Measurements from ENCODE around the gene CREB5. TPM values are rescaled to one million over a fixed set of nuclear protein-coding genes. Genes with fewer than 3 reads are reported as not detected.

CREB5 gene
- total RNA-seq, 1 experiment from 2014 or later = 19.2 TPM

DNA sequence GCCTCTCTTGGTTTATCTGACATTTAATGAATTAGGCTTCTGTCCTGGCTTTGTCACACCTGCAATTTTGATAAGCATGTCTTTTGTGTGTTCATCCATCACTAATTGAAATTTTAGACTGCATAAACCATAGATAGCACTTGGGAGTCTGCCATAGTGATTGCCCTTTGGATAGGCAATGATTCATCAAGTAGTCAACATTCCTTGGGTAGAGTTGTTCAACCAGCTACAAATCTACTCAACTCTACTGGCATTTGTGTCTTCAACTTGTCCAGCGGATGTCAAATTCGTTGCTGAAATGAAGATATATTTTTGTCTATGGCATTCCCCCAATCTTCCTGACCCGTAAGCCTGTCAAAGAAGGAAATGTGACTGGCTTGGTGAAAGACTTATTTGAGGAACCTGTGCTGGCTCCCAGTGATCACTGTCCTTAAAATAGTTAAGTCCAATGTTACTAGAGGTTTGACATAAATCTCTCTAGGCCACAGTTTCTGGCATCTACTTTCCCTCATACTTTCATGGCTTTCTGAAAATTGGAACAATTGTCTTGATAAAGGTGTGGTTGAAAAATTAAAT lies 33.7 kb upstream of the CREB5 start:
- CTCF ChIA-PET = interaction anchor here (0.6 kb wide), 2 partner anchors 16 to 375 kb away, joined by 3 to 6 read pairs; no protein-coding TSS in a partner anchor
- H3K9me3 Mint-ChIP-seq (ENCODE audit: low read depth, unreplicated experiment) = no peaks in the 10 kb centered on the region
- no peak for DNase-seq
- no peaks in the 10 kb centered on the region for H3K36me3 Mint-ChIP-seq (ENCODE audit: insufficient read depth, unreplicated experiment)
- H3K27me3 Mint-ChIP-seq (ENCODE audit: unreplicated experiment) = no peaks in the 10 kb centered on the region
- intact Hi-C loops (cut with micrococcal nuclease; ENCODE audit: unreplicated experiment) = no loop called here
- BruUV-seq (replicated peaks) = no TSS peak
- H3K4me1 Mint-ChIP-seq (ENCODE audit: low read depth, unreplicated experiment) = peaks cover 9% of the 10 kb centered on the region
- no peak overlapping the region for H3K4me3 Mint-ChIP-seq (ENCODE audit: low read depth, unreplicated experiment)
- TF ChIP-seq, protein P1, sequence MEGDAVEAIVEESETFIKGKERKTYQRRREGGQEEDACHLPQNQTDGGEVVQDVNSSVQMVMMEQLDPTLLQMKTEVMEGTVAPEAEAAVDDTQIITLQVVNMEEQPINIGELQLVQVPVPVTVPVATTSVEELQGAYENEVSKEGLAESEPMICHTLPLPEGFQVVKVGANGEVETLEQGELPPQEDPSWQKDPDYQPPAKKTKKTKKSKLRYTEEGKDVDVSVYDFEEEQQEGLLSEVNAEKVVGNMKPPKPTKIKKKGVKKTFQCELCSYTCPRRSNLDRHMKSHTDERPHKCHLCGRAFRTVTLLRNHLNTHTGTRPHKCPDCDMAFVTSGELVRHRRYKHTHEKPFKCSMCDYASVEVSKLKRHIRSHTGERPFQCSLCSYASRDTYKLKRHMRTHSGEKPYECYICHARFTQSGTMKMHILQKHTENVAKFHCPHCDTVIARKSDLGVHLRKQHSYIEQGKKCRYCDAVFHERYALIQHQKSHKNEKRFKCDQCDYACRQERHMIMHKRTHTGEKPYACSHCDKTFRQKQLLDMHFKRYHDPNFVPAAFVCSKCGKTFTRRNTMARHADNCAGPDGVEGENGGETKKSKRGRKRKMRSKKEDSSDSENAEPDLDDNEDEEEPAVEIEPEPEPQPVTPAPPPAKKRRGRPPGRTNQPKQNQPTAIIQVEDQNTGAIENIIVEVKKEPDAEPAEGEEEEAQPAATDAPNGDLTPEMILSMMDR (IDR thresholded peaks at IDR 0.05; ENCODE audit: unreplicated experiment) = no peak
- H3K27ac Mint-ChIP-seq (ENCODE audit: unreplicated experiment) = no peak overlapping the region

DNA sequence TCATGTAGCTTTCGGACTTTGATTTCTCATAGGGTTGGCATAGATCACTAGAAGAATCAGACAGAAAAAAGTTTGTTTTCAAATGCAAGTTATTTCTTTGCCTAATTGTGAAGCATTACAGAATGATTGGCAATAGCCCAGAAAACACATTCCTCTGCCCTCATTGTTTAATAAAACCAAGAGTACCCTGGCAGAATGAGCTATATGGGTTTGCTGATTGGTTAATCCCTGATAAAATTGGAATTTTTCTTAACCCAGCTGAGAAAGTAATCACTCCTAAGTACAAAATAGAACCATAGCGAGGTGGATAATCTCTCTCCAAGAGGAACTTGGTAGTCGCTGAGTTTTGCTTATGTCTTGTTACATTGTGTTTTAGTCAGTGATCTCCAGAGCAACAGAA lies 30.9 kb upstream of the CREB5 start:
- intact Hi-C loops (cut with micrococcal nuclease; ENCODE audit: unreplicated experiment) = no loop called here
- CTCF ChIA-PET = interaction anchor here (0.7 kb wide), 1 partner anchor 402 kb away, joined by 4 read pairs; no protein-coding TSS in a partner anchor
- H3K36me3 Mint-ChIP-seq (ENCODE audit: insufficient read depth, unreplicated experiment) = no peaks in the 10 kb centered on the region
- no peaks in the 10 kb centered on the region for H3K27me3 Mint-ChIP-seq (ENCODE audit: unreplicated experiment)
- DNase-seq = no peak
- BruUV-seq (replicated peaks) = no TSS peak
- TF ChIP-seq, protein P1 (IDR thresholded peaks at IDR 0.05; ENCODE audit: unreplicated experiment) = no peak
- H3K27ac Mint-ChIP-seq (ENCODE audit: unreplicated experiment) = no peak overlapping the region
- no peak overlapping the region for H3K4me3 Mint-ChIP-seq (ENCODE audit: low read depth, unreplicated experiment)
- peaks cover 9% of the 10 kb centered on the region for H3K4me1 Mint-ChIP-seq (ENCODE audit: low read depth, unreplicated experiment)
- no peaks in the 10 kb centered on the region for H3K9me3 Mint-ChIP-seq (ENCODE audit: low read depth, unreplicated experiment)

DNA sequence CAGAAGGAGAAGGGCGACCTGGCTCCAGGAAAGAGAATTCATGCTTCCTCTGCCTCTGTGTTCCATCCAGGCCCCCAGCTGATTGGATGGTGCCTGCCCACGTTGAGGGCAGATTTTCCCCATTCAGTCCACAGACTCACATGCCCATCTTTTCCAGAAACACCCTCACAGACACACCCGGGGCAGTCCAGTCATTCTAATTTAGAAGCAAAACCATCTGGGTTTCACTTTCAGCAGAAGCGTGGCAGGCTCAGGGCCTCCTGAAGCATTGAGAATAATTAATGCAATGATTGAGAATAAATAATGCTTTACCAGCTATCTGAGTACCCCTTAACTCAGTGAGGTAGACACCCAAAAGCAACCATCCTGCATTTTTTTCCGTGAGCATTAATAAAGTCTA lies 30.2 kb upstream of the CREB5 start:
- H3K36me3 Mint-ChIP-seq (ENCODE audit: insufficient read depth, unreplicated experiment) = no peaks in the 10 kb centered on the region
- H3K9me3 Mint-ChIP-seq (ENCODE audit: low read depth, unreplicated experiment) = no peaks in the 10 kb centered on the region
- no peak overlapping the region for H3K27ac Mint-ChIP-seq (ENCODE audit: unreplicated experiment)
- no TSS peak for BruUV-seq (replicated peaks)
- no peaks in the 10 kb centered on the region for H3K27me3 Mint-ChIP-seq (ENCODE audit: unreplicated experiment)
- H3K4me3 Mint-ChIP-seq (ENCODE audit: low read depth, unreplicated experiment) = no peak overlapping the region
- TF ChIP-seq, protein P1 (IDR thresholded peaks at IDR 0.05; ENCODE audit: unreplicated experiment) = no peak
- peaks cover 9% of the 10 kb centered on the region for H3K4me1 Mint-ChIP-seq (ENCODE audit: low read depth, unreplicated experiment)
- CTCF ChIA-PET = no interaction called here
- intact Hi-C loops (cut with micrococcal nuclease; ENCODE audit: unreplicated experiment) = no loop called here
- DNase-seq = no peak

DNA sequence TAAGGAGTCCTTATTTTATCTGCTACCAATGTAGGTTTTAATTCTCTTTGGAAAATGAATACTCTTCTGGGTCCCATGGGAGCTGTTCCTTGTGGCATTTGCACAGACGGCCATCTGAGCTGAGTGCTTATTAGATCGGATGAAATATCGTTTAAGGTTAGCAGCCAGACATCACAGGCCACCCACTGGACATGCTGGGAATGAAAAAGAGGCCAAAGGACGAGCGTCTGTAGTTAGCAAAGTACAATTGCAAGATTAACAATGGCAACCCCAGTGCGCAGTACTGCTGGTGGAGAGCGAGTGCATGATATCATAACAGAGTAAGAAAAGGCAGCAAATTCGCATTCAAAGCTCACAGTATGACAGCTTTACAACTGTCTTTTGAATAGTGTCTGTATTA lies 28.3 kb upstream of the CREB5 start:
- TF ChIP-seq, protein P1 (IDR thresholded peaks at IDR 0.05; ENCODE audit: unreplicated experiment) = no peak
- CTCF ChIA-PET = no interaction called here
- no peaks in the 10 kb centered on the region for H3K9me3 Mint-ChIP-seq (ENCODE audit: low read depth, unreplicated experiment)
- BruUV-seq (replicated peaks) = no TSS peak
- no peaks in the 10 kb centered on the region for H3K27me3 Mint-ChIP-seq (ENCODE audit: unreplicated experiment)
- H3K4me3 Mint-ChIP-seq (ENCODE audit: low read depth, unreplicated experiment) = no peak overlapping the region
- DNase-seq = no peak
- intact Hi-C loops (cut with micrococcal nuclease; ENCODE audit: unreplicated experiment) = loop anchor here (1.0 kb wide), 1 partner anchor 87 kb away; no protein-coding TSS in a partner anchor
- no peaks in the 10 kb centered on the region for H3K4me1 Mint-ChIP-seq (ENCODE audit: low read depth, unreplicated experiment)
- no peaks in the 10 kb centered on the region for H3K36me3 Mint-ChIP-seq (ENCODE audit: insufficient read depth, unreplicated experiment)
- no peak overlapping the region for H3K27ac Mint-ChIP-seq (ENCODE audit: unreplicated experiment)

Data from Calu3 (cell line).